H9 (cell line): ENCODE data around the gene SRP68. TPM values are rescaled to one million over a fixed set of nuclear protein-coding genes. Genes with fewer than 3 reads are reported as not detected.

Source experiments
- DNase-seq: peaks from one replicate; pipeline ENCODE4 v3.0.0-alpha.2; 2017
- H2AFZ ChIP-seq: one replicate; pipeline ENCODE4 v1.6.1; 2013; ENCODE audit warnings: mild to moderate bottlenecking, low read length, control low read depth, moderate library complexity
- H2AK5ac ChIP-seq: 2 replicates; pipeline ENCODE4 v1.6.1; 2013; ENCODE audit warnings: low read length, control low read depth, mixed read lengths; ENCODE audit not compliant: insufficient read length
- H2BK120ac ChIP-seq: one replicate; pipeline ENCODE4 v1.6.1; 2013; ENCODE audit warnings: low read depth, mild to moderate bottlenecking, low read length, control low read depth, inconsistent platforms; ENCODE audit not compliant: poor library complexity, severe bottlenecking
- H2BK12ac ChIP-seq: 2 replicates; pipeline ENCODE4 v1.6.1; 2013; ENCODE audit warnings: low read length, control low read depth, mixed read lengths, low read depth; ENCODE audit not compliant: insufficient read length
- H2BK15ac ChIP-seq: 2 replicates; pipeline ENCODE4 v1.6.1; 2013; ENCODE audit warnings: low read depth, low read length, control low read depth
- H2BK20ac ChIP-seq: one replicate; pipeline ENCODE4 v1.6.1; 2013; ENCODE audit warnings: low read depth, mild to moderate bottlenecking, low read length, control low read depth, inconsistent platforms; ENCODE audit not compliant: poor library complexity, severe bottlenecking
- H2BK5ac ChIP-seq: 2 replicates; pipeline ENCODE4 v1.6.1; 2013; ENCODE audit warnings: low read length, control low read depth, mixed read lengths; ENCODE audit not compliant: insufficient read length
- H3K14ac ChIP-seq: 2 replicates; pipeline ENCODE4 v1.6.1; 2013; ENCODE audit warnings: low read length, control low read depth; ENCODE audit not compliant: insufficient read depth
- H3K18ac ChIP-seq: 2 replicates; pipeline ENCODE4 v1.6.1; 2013; ENCODE audit warnings: low read depth, mild to moderate bottlenecking, mixed read lengths, low read length, control low read depth; ENCODE audit not compliant: insufficient read length
- H3K23ac ChIP-seq: 2 replicates; pipeline ENCODE4 v1.6.1; 2013; ENCODE audit warnings: low read length, control low read depth, mixed read lengths, low read depth; ENCODE audit not compliant: insufficient read length
- H3K23me2 ChIP-seq: 2 replicates; pipeline ENCODE4 v1.6.1; 2013; ENCODE audit warnings: low read depth, mild to moderate bottlenecking, mixed read lengths, low read length, control low read depth; ENCODE audit not compliant: insufficient read length, poor library complexity, severe bottlenecking
- H3K27ac ChIP-seq: 2 replicates; pipeline ENCODE4 v1.5.1; 2013; ENCODE audit warnings: low read length, control low read depth, mixed read lengths, low read depth; ENCODE audit not compliant: insufficient read length
- H3K27me3 ChIP-seq: 2 replicates; pipeline ENCODE4 v1.6.1; 2013; ENCODE audit warnings: low read length, control low read depth, inconsistent platforms; ENCODE audit not compliant: insufficient read depth
- H3K4ac ChIP-seq: 2 replicates; pipeline ENCODE4 v1.6.1; 2013; ENCODE audit warnings: low read depth, mild to moderate bottlenecking, control low read depth, inconsistent platforms, low read length, moderate library complexity
- H3K4me1 ChIP-seq: 2 replicates; pipeline ENCODE4 v1.6.1; 2013; ENCODE audit warnings: low read length, control low read depth, inconsistent platforms; ENCODE audit not compliant: insufficient read depth
- H3K4me2 ChIP-seq: 2 replicates; pipeline ENCODE4 v1.6.1; 2013; ENCODE audit warnings: low read length, control low read depth, mixed read lengths; ENCODE audit not compliant: insufficient read length, insufficient read depth
- H3K56ac ChIP-seq: 2 replicates; pipeline ENCODE4 v1.6.1; 2013; ENCODE audit warnings: low read depth, mild to moderate bottlenecking, mixed read lengths, low read length, control low read depth; ENCODE audit not compliant: insufficient read length
- H3K79me1 ChIP-seq: 2 replicates; pipeline ENCODE4 v1.6.1; 2013; ENCODE audit warnings: low read depth, mild to moderate bottlenecking, moderate library complexity, low read length, control low read depth, inconsistent platforms; ENCODE audit not compliant: insufficient read depth, poor library complexity, severe bottlenecking
- H3K79me2 ChIP-seq: 2 replicates; pipeline ENCODE4 v1.6.1; 2013; ENCODE audit warnings: low read length, control low read depth, inconsistent platforms; ENCODE audit not compliant: insufficient read depth
- H3K9ac ChIP-seq: 2 replicates; pipeline ENCODE4 v1.6.1; 2013; ENCODE audit warnings: low read length, control low read depth, mixed read lengths; ENCODE audit not compliant: insufficient read length; ENCODE audit errors: extremely low read depth
- H3K9me3 ChIP-seq: one replicate; pipeline ENCODE4 v1.6.1; 2013; ENCODE audit warnings: low read depth, low read length, inconsistent platforms; ENCODE audit not compliant: control insufficient read depth
- H3T11ph ChIP-seq: one replicate; pipeline ENCODE4 v1.6.1; 2013; ENCODE audit warnings: mild to moderate bottlenecking, low read length, control low read depth, inconsistent platforms
- H4K20me1 ChIP-seq: one replicate; pipeline ENCODE4 v1.6.1; 2013; ENCODE audit not compliant: control insufficient read depth, insufficient read length, insufficient read depth
- H4K5ac ChIP-seq: 2 replicates; pipeline ENCODE4 v1.6.1; 2013; ENCODE audit warnings: low read depth, mild to moderate bottlenecking, mixed read lengths, low read length, control low read depth; ENCODE audit not compliant: insufficient read length
- H4K8ac ChIP-seq: replicated peaks from 2 replicates; pipeline ENCODE4 v1.6.1; 2013; ENCODE audit warnings: low read length, control low read depth, mixed read lengths, low read depth; ENCODE audit not compliant: insufficient read length
- H4K91ac ChIP-seq: 2 replicates; pipeline ENCODE4 v1.6.1; 2013; ENCODE audit warnings: low read depth, mild to moderate bottlenecking, moderate library complexity, mixed read lengths, low read length, control low read depth; ENCODE audit not compliant: insufficient read length
- H3K27ac Mint-ChIP-seq, 3 experiments: 2 replicates in 2 of 3; 3 replicates in 1 of 3; pipeline ENCODE4 v1.8.0; 2020 to 2021; ENCODE audit warnings: mixed read lengths in 3 of 3, mild to moderate bottlenecking in 1 of 3, moderate library complexity in 1 of 3
- H3K27me3 Mint-ChIP-seq: 2 replicates; pipeline ENCODE4 v1.8.0; 2021; ENCODE audit warnings: low read depth, mild to moderate bottlenecking, moderate library complexity, mixed read lengths
- H3K36me3 Mint-ChIP-seq, 3 experiments: 2 replicates in 2 of 3; 3 replicates in 1 of 3; pipeline ENCODE4 v1.8.0; 2020 to 2021; ENCODE audit warnings: low read depth in 3 of 3, mixed read lengths in 3 of 3; ENCODE audit not compliant: insufficient read depth in 1 of 3
- H3K4me1 Mint-ChIP-seq, 2 experiments: 2 replicates each; pipeline ENCODE4 v1.8.0; 2020; ENCODE audit warnings: mixed read lengths in 2 of 2
- H3K4me3 Mint-ChIP-seq, 2 experiments: 2 replicates in 1 of 2; 3 replicates in 1 of 2; pipeline ENCODE4 v1.8.0; 2020 to 2021; ENCODE audit warnings: mild to moderate bottlenecking in 2 of 2, mixed read lengths in 2 of 2, moderate library complexity in 1 of 2
- H3K9me3 Mint-ChIP-seq, 2 experiments: 2 replicates in 1 of 2; 3 replicates in 1 of 2; pipeline ENCODE4 v1.8.0; 2020; ENCODE audit warnings: mild to moderate bottlenecking in 2 of 2, mixed read lengths in 2 of 2, moderate library complexity in 1 of 2
- WGBS: extraction: QIAGEN DNeasy Blood & Tissue Kit; methylation state at CpG from one replicate; pipeline ENCODE4 v1.1.7; 2013; ENCODE audit warnings: missing lambda C conversion rate, low lambda C conversion rate, mixed read lengths; ENCODE audit not compliant: insufficient read length; ENCODE audit errors: extremely low coverage; 5-methylcytosine and 5-hydroxymethylcytosine counted together
- total RNA-seq: library from RNA; stranded (reverse); gene quantifications from 2 replicates; pipeline ENCODE4 v1.2.1, GENCODE V29; 2021
- TF ChIP-seq, protein P1 (sequence below): fragments of 200-600 bp; sonication (generic); conservative IDR thresholded peaks from 3 replicates; pipeline ENCODE4 v1.8.0; 2021; ENCODE audit warnings: antibody characterized with exemption, mild to moderate bottlenecking

Gene SRP68
- total RNA-seq, 1 experiment from 2014 or later = 86.1 TPM

DNA sequence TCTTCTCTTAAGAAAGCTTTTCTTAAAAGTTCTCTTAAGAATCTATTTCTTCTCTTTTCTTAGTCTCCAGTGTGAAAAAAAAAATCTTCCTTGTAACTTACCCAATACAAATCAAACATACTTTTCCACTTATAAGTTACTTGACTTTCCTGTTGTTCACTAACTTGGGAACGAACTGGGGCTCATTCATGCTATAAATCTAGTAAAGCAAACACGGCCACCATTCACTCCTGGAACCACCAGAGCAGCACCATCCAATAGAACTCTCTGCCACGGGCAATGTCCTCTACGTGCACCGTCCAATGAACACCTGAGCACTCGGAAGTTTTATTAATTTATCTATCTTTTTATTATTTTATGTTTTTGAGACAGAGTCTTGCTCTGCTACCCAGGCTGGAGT lies 20.8 kb downstream of the SRP68 start:
- Histone ChIP-seq H3K9ac (no peak overlapping the region), H3T11ph (no peak overlapping the region), H4K8ac (no peak overlapping the region), H3K4me2 (no peak overlapping the region), H3K79me1 (no peaks in the 10 kb centered on the region), H4K5ac (no peak overlapping the region), H3K23ac (no peak overlapping the region), H4K91ac (no peak overlapping the region), H3K56ac (no peak overlapping the region), H3K79me2 (no peaks in the 10 kb centered on the region), H2BK5ac (no peak overlapping the region), H2BK12ac (no peak overlapping the region), H2BK20ac (no peak overlapping the region), H2AK5ac (no peak overlapping the region), H2BK120ac (no peak overlapping the region), H3K27ac (no peak overlapping the region), H3K27me3 (no peaks in the 10 kb centered on the region), H3K4ac (no peak overlapping the region), H3K23me2 (no peaks in the 10 kb centered on the region), H4K20me1 (no peaks in the 10 kb centered on the region), H3K4me1 (no peaks in the 10 kb centered on the region), H2BK15ac (no peak overlapping the region), H3K9me3 (no peaks in the 10 kb centered on the region), H3K14ac (no peak overlapping the region), H3K18ac (no peak overlapping the region), H2AFZ (no peak overlapping the region)
- H3K4me1 Mint-ChIP-seq = peaks cover 3 to 15% of the 10 kb centered on the region in 2 experiments
- H3K36me3 Mint-ChIP-seq = peaks cover 34 to 76% (median 70%) of the 10 kb centered on the region in 3 experiments; a peak in 6 of 7 replicates
- TF ChIP-seq, protein P1, sequence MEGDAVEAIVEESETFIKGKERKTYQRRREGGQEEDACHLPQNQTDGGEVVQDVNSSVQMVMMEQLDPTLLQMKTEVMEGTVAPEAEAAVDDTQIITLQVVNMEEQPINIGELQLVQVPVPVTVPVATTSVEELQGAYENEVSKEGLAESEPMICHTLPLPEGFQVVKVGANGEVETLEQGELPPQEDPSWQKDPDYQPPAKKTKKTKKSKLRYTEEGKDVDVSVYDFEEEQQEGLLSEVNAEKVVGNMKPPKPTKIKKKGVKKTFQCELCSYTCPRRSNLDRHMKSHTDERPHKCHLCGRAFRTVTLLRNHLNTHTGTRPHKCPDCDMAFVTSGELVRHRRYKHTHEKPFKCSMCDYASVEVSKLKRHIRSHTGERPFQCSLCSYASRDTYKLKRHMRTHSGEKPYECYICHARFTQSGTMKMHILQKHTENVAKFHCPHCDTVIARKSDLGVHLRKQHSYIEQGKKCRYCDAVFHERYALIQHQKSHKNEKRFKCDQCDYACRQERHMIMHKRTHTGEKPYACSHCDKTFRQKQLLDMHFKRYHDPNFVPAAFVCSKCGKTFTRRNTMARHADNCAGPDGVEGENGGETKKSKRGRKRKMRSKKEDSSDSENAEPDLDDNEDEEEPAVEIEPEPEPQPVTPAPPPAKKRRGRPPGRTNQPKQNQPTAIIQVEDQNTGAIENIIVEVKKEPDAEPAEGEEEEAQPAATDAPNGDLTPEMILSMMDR = no peak
- no peak overlapping the region for H3K4me3 Mint-ChIP-seq
- no CpG with 5 or more reads among the region's 6 CpGs for WGBS
- peak overlapping the region in 1 of 3 experiments; percentile 51; a peak in 2 of 7 replicates for H3K27ac Mint-ChIP-seq
- H3K9me3 Mint-ChIP-seq = no peaks in the 10 kb centered on the region
- H3K27me3 Mint-ChIP-seq = no peaks in the 10 kb centered on the region
- DNase-seq = no peak
